Measurements from ENCODE around the gene ZP4. TPM values are rescaled to one million over a fixed set of nuclear protein-coding genes. Genes with fewer than 3 reads are reported as not detected.

ZP4 gene
- total RNA-seq, 1 experiment from 2014 or later, result not detected

DNA sequence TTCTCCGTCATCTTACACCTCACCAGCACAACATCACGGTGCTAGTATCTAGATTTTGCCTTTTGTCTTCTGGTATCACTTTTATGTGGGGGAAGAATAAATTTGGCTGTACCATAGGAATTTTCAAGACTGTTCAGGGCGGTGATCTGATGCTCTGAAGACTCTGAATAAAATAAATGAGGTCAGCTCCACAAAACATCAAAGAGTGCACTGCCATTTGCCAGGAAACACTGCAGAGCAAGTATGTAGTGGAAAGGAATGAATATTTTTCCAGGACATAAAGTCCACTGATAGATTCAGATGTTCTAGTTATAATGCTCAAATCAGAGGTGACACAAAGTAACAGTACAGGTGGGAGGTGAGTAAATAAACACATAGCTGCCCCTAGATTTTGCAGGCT lies 56.3 kb downstream of the ZP4 start:
- DNase-seq (ENCODE audit: low spot score), result no peak
- in situ Hi-C loops (cut with HindIII; ENCODE audit: low sequenced_read_pairs), result no loop called here

- DNase-seq (ENCODE audit: low spot score), result no peak
These were observed 56.7 kb downstream of the ZP4 start for GRCh38 chr1:237834048-237834447.

GRCh38 chr1:237832858-237833257 lies 57.9 kb downstream of the ZP4 start:
- no peak for DNase-seq (ENCODE audit: low spot score)
- in situ Hi-C loops (cut with HindIII; ENCODE audit: low sequenced_read_pairs), result no loop called here

More at GRCh38 chr1:237834048-237834447, 56.7 kb downstream of the ZP4 start:
- in situ Hi-C loops (cut with HindIII; ENCODE audit: low sequenced_read_pairs), result no loop called here
